ENCODE measurements around the gene MEP1A.
"Not testable (repeated sequence)": the region's sequence is repeated elsewhere in the genome, so short reads cannot be mapped to it uniquely, and the experiment has no call there.

- TF ChIP-seq SUZ12 (IDR thresholded peaks at IDR 0.05; ENCODE audit: extremely low read depth, insufficient read depth, insufficient read length); YY1 (IDR thresholded peaks at IDR 0.05; ENCODE audit: insufficient read depth, insufficient read length): not testable (repeated sequence)
These were observed 18.5 kb upstream of the MEP1A start for GRCh38 chr6:46774736-46775135.

Data from NT2/D1 (cell line).